H1 (cell line): Measurements from ENCODE around the gene WNT7A. TPM values are rescaled to one million over a fixed set of nuclear protein-coding genes. Genes with fewer than 3 reads are reported as not detected.
A peak's percentile ranks its signal among the peaks of the same experiment; 100 is the strongest.

Experiments
- BCL11A ChIP-seq, 2 experiments: IDR thresholded peaks; one replicate each; pipeline ENCODE4 v1.6.1; 2011; ENCODE audit warnings: low read depth in 2 of 2, low read length in 2 of 2, mild to moderate bottlenecking in 2 of 2
- CBX8 ChIP-seq: fragments of 300-800, 300-1000 bp; sonication (generic); IDR thresholded peaks from 2 replicates; pipeline ENCODE4 v1.7.1; 2016; ENCODE audit warnings: low read depth, low read length, borderline replicate concordance
- CHD2 ChIP-seq: IDR thresholded peaks from 2 replicates; pipeline ENCODE4 v1.6.1; 2012; ENCODE audit warnings: low read length, improper control_type of control experiment
- EGR1 ChIP-seq: IDR thresholded peaks from 2 replicates; pipeline ENCODE4 v1.6.1; 2011; ENCODE audit warnings: low read depth, low read length, borderline replicate concordance
- HDAC6 ChIP-seq: IDR thresholded peaks from one replicate; pipeline ENCODE4 v1.7.1; 2012; ENCODE audit warnings: low read depth, mild to moderate bottlenecking, inconsistent platforms, low read length, moderate library complexity
- MAFK ChIP-seq: IDR thresholded peaks from 2 replicates; pipeline ENCODE4 v1.6.1; 2012; ENCODE audit warnings: low read depth, mild to moderate bottlenecking, improper control_type of control experiment, low read length
- RAD21 ChIP-seq, 2 experiments: IDR thresholded peaks in 1 of 2; conservative IDR thresholded peaks in 1 of 2; 2 replicates each; pipeline ENCODE4 v1.6.1; 2011; ENCODE audit warnings: low read depth in 2 of 2, low read length in 2 of 2, improper control_type of control experiment in 1 of 2, inconsistent platforms in 1 of 2, mild to moderate bottlenecking in 1 of 2, moderate library complexity in 1 of 2
- RFX5 ChIP-seq: IDR thresholded peaks from 2 replicates; pipeline ENCODE4 v1.6.1; 2011; ENCODE audit warnings: low read depth, low read length, improper control_type of control experiment, borderline replicate concordance
- SIRT6 ChIP-seq: IDR thresholded peaks from one replicate; pipeline ENCODE4 v1.7.1; 2012; ENCODE audit warnings: low read length, inconsistent platforms
- SP2 ChIP-seq: IDR thresholded peaks from 2 replicates; pipeline ENCODE4 v1.6.1; 2012; ENCODE audit warnings: mild to moderate bottlenecking, low read length, inconsistent platforms
- SUZ12 ChIP-seq: fragments of 200-600 bp; sonication (generic); IDR thresholded peaks from 2 replicates; pipeline ENCODE4 v1.6.1; 2012; ENCODE audit warnings: mild to moderate bottlenecking, inconsistent platforms, low read length, moderate library complexity, mixed read lengths
- TCF12 ChIP-seq: IDR thresholded peaks from 2 replicates; pipeline ENCODE4 v1.6.1; 2011; ENCODE audit warnings: low read depth, mild to moderate bottlenecking, low read length
- ZNF274 ChIP-seq: IDR thresholded peaks from 2 replicates; pipeline ENCODE4 v1.7.0; 2012; ENCODE audit warnings: low read length, borderline replicate concordance; ENCODE audit errors: extremely low read depth
- polyA plus RNA-seq, 7 experiments: library from polyadenylated mRNA; depleted of rRNA in 3 of 7; stranded (reverse) in 5 of 7; unstranded in 2 of 7; fragments of >200 nt in 5 of 7; fragments of 200-250 nt in 2 of 7; gene quantifications; 1 replicate in 5 of 7; 2 replicates in 1 of 7; 4 replicates in 1 of 7; pipeline versions ENCODE4 v1.2.1 to v1.2.3, GENCODE V29; 2011 to 2013; ENCODE audit warnings: missing spikeins in 2 of 7, mixed read lengths in 2 of 7
- total RNA-seq: library from RNA; stranded (reverse); fragmentation: NEBNext Ultra II Directional; extraction: Animal tissue kit (Norgen Biotek cat#: 25700); gene quantifications from 2 replicates; pipeline ENCODE4 v1.2.1, GENCODE V29; 2021
- TF ChIP-seq, protein P1 (sequence below): IDR thresholded peaks from 2 replicates; pipeline ENCODE4 v1.6.1; 2012; ENCODE audit warnings: inconsistent platforms

The WNT7A gene
- total and polyA plus RNA-seq, 2 of the 8 experiments (the other 6 are each of a cell fraction or from before 2014, with no cell fraction given): 0.02 TPM; not detected in 1

- TF ChIP-seq ZNF274 (no peak), EGR1 (no peak), CBX8 (no peak), HDAC6 (no peak), RFX5 (no peak), SIRT6 (no peak), TCF12 (no peak), BCL11A (IDR thresholded peaks at IDR 0.05; ENCODE audit: low read depth in 2 of 2, low read length in 2 of 2) (no peak), RAD21 (IDR thresholded peaks at IDR 0.05 in 1 of 2, conservative IDR thresholded peaks at IDR 0.05 in 1 of 2; ENCODE audit: low read depth in 2 of 2, low read length in 2 of 2) (no peak), SUZ12 (no peak), SP2 (no peak), CHD2 (no peak), MAFK (no peak)
- TF ChIP-seq, protein P1, sequence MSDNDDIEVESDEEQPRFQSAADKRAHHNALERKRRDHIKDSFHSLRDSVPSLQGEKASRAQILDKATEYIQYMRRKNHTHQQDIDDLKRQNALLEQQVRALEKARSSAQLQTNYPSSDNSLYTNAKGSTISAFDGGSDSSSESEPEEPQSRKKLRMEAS: peak; percentile 77
Observed at GRCh38 chr3:13895155-13896105, 15.6 kb upstream of the WNT7A start (continued).
